Neural cell (in vitro differentiated cells): ENCODE results near the gene ONECUT3. TPM values are rescaled to one million over a fixed set of nuclear protein-coding genes. Genes with fewer than 3 reads are reported as not detected.

ENCODE experiments used
- H2AFZ ChIP-seq: fragments of 200-600, 300-800 bp; sonication (generic), shearing (Covaris generic); 2 replicates; pipeline ENCODE4 v1.6.0; 2014; ENCODE audit warnings: low read depth, mild to moderate bottlenecking, antibody characterized with exemption, low read length, moderate library complexity
- H3F3A ChIP-seq: fragments of 200-600 bp; shearing (Covaris generic); 2 replicates; pipeline ENCODE4 v1.6.1; 2016; ENCODE audit warnings: mild to moderate bottlenecking, moderate library complexity, mixed read lengths, antibody characterized with exemption, low read length; ENCODE audit not compliant: insufficient read depth, poor library complexity, severe bottlenecking
- H3K27ac ChIP-seq: fragments of 200-600, 300-800 bp; sonication (generic), shearing (Covaris generic); 2 replicates; pipeline ENCODE4 v1.5.1; 2014; ENCODE audit warnings: mild to moderate bottlenecking, low read length, moderate library complexity
- H3K27me3 ChIP-seq: fragments of 300-800, 200-600 bp; sonication (generic), shearing (Covaris generic); 2 replicates; pipeline ENCODE4 v1.6.0; 2014; ENCODE audit warnings: mild to moderate bottlenecking, low read depth, low read length, moderate library complexity; ENCODE audit not compliant: insufficient read depth
- H3K36me3 ChIP-seq: fragments of 300-800, 200-600 bp; sonication (generic), shearing (Covaris generic); 2 replicates; pipeline ENCODE4 v1.5.1; 2014; ENCODE audit warnings: mild to moderate bottlenecking, antibody characterized with exemption, low read length, moderate library complexity; ENCODE audit not compliant: insufficient read depth
- H3K4me2 ChIP-seq: fragments of 300-800, 200-600 bp; sonication (generic), shearing (Covaris generic); 2 replicates; pipeline ENCODE4 v1.6.0; 2014; ENCODE audit warnings: mild to moderate bottlenecking, low read length
- H3K4me3 ChIP-seq: fragments of 300-800, 200-600 bp; sonication (generic), shearing (Covaris generic); 2 replicates; pipeline ENCODE4 v1.5.1; 2014; ENCODE audit warnings: mild to moderate bottlenecking, low read length, moderate library complexity
- H3K79me2 ChIP-seq: fragments of 200-600 bp; shearing (Covaris generic); replicated peaks from 2 replicates; pipeline ENCODE4 v1.6.0; 2014; ENCODE audit warnings: mild to moderate bottlenecking, low read length, moderate library complexity; ENCODE audit not compliant: insufficient read depth
- H3K9ac ChIP-seq: fragments of 300-800, 200-600 bp; sonication (generic), shearing (Covaris generic); 2 replicates; pipeline ENCODE4 v1.6.1; 2016; ENCODE audit warnings: mild to moderate bottlenecking, low read length, mixed read lengths
- H3K9me2 ChIP-seq: fragments of 200-600 bp; shearing (Covaris generic); 2 replicates; pipeline ENCODE4 v1.6.1; 2016; ENCODE audit warnings: mild to moderate bottlenecking, low read length, mixed read lengths; ENCODE audit not compliant: insufficient read depth
- H3K9me3 ChIP-seq: fragments of 200-600, 300-800 bp; sonication (generic), shearing (Covaris generic); 2 replicates; pipeline ENCODE4 v1.6.1; 2016; ENCODE audit warnings: mild to moderate bottlenecking, mixed run types, low read length, moderate library complexity, mixed read lengths
- H4K20me1 ChIP-seq: fragments of 200-600 bp; shearing (Covaris generic); 2 replicates; pipeline ENCODE4 v1.6.1; 2016; ENCODE audit warnings: mild to moderate bottlenecking, mixed run types; ENCODE audit not compliant: insufficient read depth
- CTCF ChIP-seq: fragments of 450-650 bp; IDR thresholded peaks from 2 replicates; pipeline ENCODE4 v1.5.1; 2014; ENCODE audit warnings: antibody characterized with exemption, mild to moderate bottlenecking, moderate library complexity; ENCODE audit not compliant: poor library complexity, severe bottlenecking
- EP300 ChIP-seq: fragments of 450-650 bp; conservative IDR thresholded peaks from 2 replicates; pipeline ENCODE4 v1.6.1; 2014; ENCODE audit warnings: antibody characterized with exemption, mild to moderate bottlenecking, moderate library complexity; ENCODE audit not compliant: poor library complexity, severe bottlenecking
- EZH2 ChIP-seq: fragments of 200-600, 300-800 bp; shearing (Covaris generic), sonication (generic); IDR thresholded peaks from 2 replicates; pipeline ENCODE4 v1.6.1; 2014; ENCODE audit warnings: antibody characterized with exemption, low read length, borderline replicate concordance, mild to moderate bottlenecking; ENCODE audit not compliant: insufficient read depth, poor library complexity, severe bottlenecking
- MXI1 ChIP-seq: fragments of 450-650 bp; conservative IDR thresholded peaks from 2 replicates; pipeline ENCODE4 v1.6.1; 2014; ENCODE audit warnings: antibody characterized with exemption, mild to moderate bottlenecking; ENCODE audit not compliant: poor library complexity, severe bottlenecking
- POLR2AphosphoS5 ChIP-seq: IDR thresholded peaks from 2 replicates; pipeline ENCODE4 v1.6.1; 2012
- RAD21 ChIP-seq: fragments of 450-650 bp; conservative IDR thresholded peaks from 2 replicates; pipeline ENCODE4 v1.6.1; 2014; ENCODE audit warnings: antibody characterized with exemption, mild to moderate bottlenecking, moderate library complexity
- REST ChIP-seq: IDR thresholded peaks from 2 replicates; pipeline ENCODE4 v1.6.1; 2012; ENCODE audit warnings: borderline replicate concordance
- SMC3 ChIP-seq: fragments of 450-650 bp; conservative IDR thresholded peaks from 2 replicates; pipeline ENCODE4 v1.6.1; 2014; ENCODE audit warnings: antibody characterized with exemption, mild to moderate bottlenecking, moderate library complexity; ENCODE audit not compliant: poor library complexity
- TAF1 ChIP-seq: IDR thresholded peaks from 2 replicates; pipeline ENCODE4 v1.6.1; 2012; ENCODE audit warnings: low read depth
- polyA plus RNA-seq: library from polyadenylated mRNA; depleted of rRNA; stranded (reverse); fragments of >200 nt; gene quantifications from 2 replicates; pipeline ENCODE4 v1.2.3, GENCODE V29; 2014

The ONECUT3 gene
- polyA plus RNA-seq, 1 donor from 2014 or later, result 0.45 TPM

DNA sequence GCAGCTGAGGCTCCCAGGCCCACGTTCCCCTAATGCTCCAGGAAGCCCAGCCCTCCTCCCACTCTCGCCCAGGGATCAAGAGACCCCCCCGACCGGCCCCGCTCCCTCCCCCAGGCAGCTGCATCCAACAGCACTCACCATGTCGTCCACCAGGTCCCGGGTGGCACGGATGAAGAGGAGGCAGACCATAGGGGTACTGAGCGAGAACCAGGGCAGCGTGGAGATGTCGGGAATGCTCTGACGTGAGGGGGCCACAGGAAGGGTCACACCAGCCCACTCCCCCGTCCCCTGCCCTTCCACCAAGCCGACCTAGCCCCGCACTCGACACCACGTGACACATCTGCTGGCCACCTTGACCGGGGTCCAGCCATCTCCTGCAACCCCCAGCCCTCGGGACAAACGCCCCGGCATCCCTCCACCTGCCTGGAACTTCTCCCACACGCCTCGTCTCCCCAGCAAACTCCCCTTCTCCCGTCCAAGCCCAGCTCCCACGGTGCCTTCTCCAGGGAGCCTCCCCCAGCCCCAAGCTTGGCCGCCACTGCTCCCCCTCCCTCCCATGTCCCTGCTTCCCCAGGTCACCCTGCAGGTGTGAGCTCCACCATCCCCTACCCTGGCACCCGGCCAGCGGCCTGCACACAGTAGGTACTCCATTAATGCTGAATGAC, 53.9 kb downstream of the ONECUT3 start:
- Histone ChIP-seq H3K9ac (no peak overlapping the region), H3K27me3 (no peaks in the 10 kb centered on the region), H3K79me2 (no peaks in the 10 kb centered on the region), H3K27ac (no peak overlapping the region), H3F3A (no peaks in the 10 kb centered on the region), H3K36me3 (no peaks in the 10 kb centered on the region), H3K9me3 (no peaks in the 10 kb centered on the region), H4K20me1 (no peaks in the 10 kb centered on the region), H3K4me2 (no peak overlapping the region), H3K9me2 (no peaks in the 10 kb centered on the region), H2AFZ (no peak overlapping the region), H3K4me3 (no peak overlapping the region)
- TF ChIP-seq EP300 (no peak), RAD21 (no peak), REST (no peak), POLR2AphosphoS5 (no peak), MXI1 (no peak), TAF1 (no peak), CTCF (no peak), EZH2 (no peak), SMC3 (no peak)

GRCh38 chr19:1807695-1808394, 54.5 kb downstream of the ONECUT3 start:
- Histone ChIP-seq H3K9ac (no peak overlapping the region), H3K27ac (no peak overlapping the region), H3K27me3 (no peaks in the 10 kb centered on the region), H3K4me3 (no peak overlapping the region), H3K79me2 (no peaks in the 10 kb centered on the region), H4K20me1 (no peaks in the 10 kb centered on the region), H3K36me3 (no peaks in the 10 kb centered on the region), H3K9me2 (no peaks in the 10 kb centered on the region), H3K9me3 (no peaks in the 10 kb centered on the region), H3F3A (no peaks in the 10 kb centered on the region), H2AFZ (no peak overlapping the region), H3K4me2 (no peak overlapping the region)
- TF ChIP-seq EP300 (no peak), MXI1 (no peak), CTCF (no peak), REST (no peak), EZH2 (no peak), TAF1 (no peak), RAD21 (no peak), POLR2AphosphoS5 (no peak), SMC3 (no peak)
